GM12891 (cell line): Measurements from ENCODE around the gene MAN2B1.
A peak's percentile ranks its signal among the peaks of the same experiment; 100 is the strongest.

ENCODE experiments used
- POLR2A ChIP-seq: IDR thresholded peaks from 2 replicates; pipeline ENCODE4 v1.6.1; 2011; ENCODE audit warnings: low read depth, low read length, control low read depth
- POLR2AphosphoS5 ChIP-seq: IDR thresholded peaks from 2 replicates; pipeline ENCODE4 v1.6.1; 2011; ENCODE audit warnings: low read depth, low read length, control low read depth
- SPI1 ChIP-seq: IDR thresholded peaks from 2 replicates; pipeline ENCODE4 v1.6.1; 2011; ENCODE audit warnings: low read depth, low read length, control low read depth
- TAF1 ChIP-seq: IDR thresholded peaks from 2 replicates; pipeline ENCODE4 v1.6.1; 2011; ENCODE audit warnings: low read depth, low read length, control low read depth

- peak; percentile 57; the same call in 1 of the 2 replicates for TF ChIP-seq POLR2AphosphoS5
- TF ChIP-seq TAF1 = no peak
- TF ChIP-seq POLR2A = no peak
- 0 out of 2 replicates have a peak, but pooled peaks have one; percentile 15 for TF ChIP-seq SPI1
Observed at GRCh38 chr19:12676384-12676792, 9.8 kb upstream of the MAN2B1 start.
